ENCODE results near the gene ZDHHC9.

GRCh38 chrX:129781134-129781672, 62.5 kb downstream of the ZDHHC9 start:
- TF ChIP-seq, protein P1, sequence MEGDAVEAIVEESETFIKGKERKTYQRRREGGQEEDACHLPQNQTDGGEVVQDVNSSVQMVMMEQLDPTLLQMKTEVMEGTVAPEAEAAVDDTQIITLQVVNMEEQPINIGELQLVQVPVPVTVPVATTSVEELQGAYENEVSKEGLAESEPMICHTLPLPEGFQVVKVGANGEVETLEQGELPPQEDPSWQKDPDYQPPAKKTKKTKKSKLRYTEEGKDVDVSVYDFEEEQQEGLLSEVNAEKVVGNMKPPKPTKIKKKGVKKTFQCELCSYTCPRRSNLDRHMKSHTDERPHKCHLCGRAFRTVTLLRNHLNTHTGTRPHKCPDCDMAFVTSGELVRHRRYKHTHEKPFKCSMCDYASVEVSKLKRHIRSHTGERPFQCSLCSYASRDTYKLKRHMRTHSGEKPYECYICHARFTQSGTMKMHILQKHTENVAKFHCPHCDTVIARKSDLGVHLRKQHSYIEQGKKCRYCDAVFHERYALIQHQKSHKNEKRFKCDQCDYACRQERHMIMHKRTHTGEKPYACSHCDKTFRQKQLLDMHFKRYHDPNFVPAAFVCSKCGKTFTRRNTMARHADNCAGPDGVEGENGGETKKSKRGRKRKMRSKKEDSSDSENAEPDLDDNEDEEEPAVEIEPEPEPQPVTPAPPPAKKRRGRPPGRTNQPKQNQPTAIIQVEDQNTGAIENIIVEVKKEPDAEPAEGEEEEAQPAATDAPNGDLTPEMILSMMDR (IDR thresholded peaks at IDR 0.05), result no peak
- TF ChIP-seq NFIC (IDR thresholded peaks at IDR 0.05; ENCODE audit: borderline replicate concordance) (no peak), TCF12 (IDR thresholded peaks at IDR 0.05) (no peak), MAX (IDR thresholded peaks at IDR 0.05; ENCODE audit: low read depth) (no peak), POLR2AphosphoS5 (IDR thresholded peaks at IDR 0.05; ENCODE audit: low read depth, low read length) (no peak), RFX5 (IDR thresholded peaks at IDR 0.05; ENCODE audit: low read length) (no peak), TAF1 (IDR thresholded peaks at IDR 0.05; ENCODE audit: borderline replicate concordance, low read depth, low read length) (no peak), FOSL2 (IDR thresholded peaks at IDR 0.05; ENCODE audit: borderline replicate concordance, low read depth) (no peak), FOXJ3 (CRISPR knock-in tag; IDR thresholded peaks at IDR 0.05) (no peak)
- TF ChIP-seq, protein P2, sequence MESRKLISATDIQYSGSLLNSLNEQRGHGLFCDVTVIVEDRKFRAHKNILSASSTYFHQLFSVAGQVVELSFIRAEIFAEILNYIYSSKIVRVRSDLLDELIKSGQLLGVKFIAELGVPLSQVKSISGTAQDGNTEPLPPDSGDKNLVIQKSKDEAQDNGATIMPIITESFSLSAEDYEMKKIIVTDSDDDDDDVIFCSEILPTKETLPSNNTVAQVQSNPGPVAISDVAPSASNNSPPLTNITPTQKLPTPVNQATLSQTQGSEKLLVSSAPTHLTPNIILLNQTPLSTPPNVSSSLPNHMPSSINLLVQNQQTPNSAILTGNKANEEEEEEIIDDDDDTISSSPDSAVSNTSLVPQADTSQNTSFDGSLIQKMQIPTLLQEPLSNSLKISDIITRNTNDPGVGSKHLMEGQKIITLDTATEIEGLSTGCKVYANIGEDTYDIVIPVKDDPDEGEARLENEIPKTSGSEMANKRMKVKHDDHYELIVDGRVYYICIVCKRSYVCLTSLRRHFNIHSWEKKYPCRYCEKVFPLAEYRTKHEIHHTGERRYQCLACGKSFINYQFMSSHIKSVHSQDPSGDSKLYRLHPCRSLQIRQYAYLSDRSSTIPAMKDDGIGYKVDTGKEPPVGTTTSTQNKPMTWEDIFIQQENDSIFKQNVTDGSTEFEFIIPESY (IDR thresholded peaks at IDR 0.05; ENCODE audit: borderline replicate concordance, low read depth), result no peak
